ENCODE measurements around the gene SERTAD1. TPM values are rescaled to one million over a fixed set of nuclear protein-coding genes. Genes with fewer than 3 reads are reported as not detected.
"Not testable (repeated sequence)": the region's sequence is repeated elsewhere in the genome, so short reads cannot be mapped to it uniquely, and the experiment has no call there.

SERTAD1 gene
- total RNA-seq, 1 experiment from 2014 or later, result 4.4 TPM

DNA sequence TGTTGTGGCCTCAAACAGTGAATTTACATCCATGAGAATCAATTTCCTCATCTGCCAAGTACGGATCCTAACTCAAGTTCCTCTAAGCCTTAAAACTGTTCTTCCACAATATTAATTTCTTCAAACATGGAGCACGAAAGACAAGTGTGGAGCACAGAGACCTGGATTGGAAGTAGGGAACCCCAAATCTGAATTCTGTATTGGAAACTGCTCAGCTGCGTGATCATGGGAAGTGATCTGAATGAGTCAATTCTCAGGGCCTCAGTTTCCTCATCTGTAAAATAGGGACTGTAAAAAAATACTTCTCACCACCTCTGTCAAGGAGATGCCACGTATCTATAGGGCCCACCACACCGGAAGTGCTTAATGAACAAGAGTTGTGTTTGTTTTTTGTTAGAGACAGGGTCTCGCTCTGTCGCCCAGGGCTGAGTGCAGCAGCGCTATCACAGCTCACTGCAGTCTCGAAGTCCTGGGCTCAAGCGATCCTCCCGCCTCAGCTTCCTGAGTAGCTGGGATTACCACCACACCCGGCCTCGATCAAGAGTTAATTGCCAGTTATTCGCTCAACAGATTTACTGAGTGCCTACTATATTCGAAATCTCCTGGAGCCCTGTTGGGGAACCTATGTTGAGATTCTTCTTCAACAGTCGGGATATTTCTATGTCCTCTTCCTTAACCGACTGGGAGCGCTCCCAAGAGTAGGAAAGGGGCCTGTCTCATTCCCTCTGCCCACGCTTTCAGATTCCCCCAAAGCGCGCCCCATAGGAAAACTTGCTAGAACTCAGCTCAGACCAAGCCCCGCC, 16.7 kb upstream of the SERTAD1 start:
- no peaks in the 10 kb centered on the region for H3K9me3 ChIP-seq (replicated peaks)
- no peak for DNase-seq
- peaks cover 11% of the 10 kb centered on the region; the same call in 1 of the 2 replicates for H3K36me3 ChIP-seq
- peak overlapping the region; percentile 75 for H3K4me3 ChIP-seq
- H3K27ac ChIP-seq, result peak overlapping the region; percentile 40
- H3K27me3 ChIP-seq, result no peaks in the 10 kb centered on the region
- peaks cover 10% of the 10 kb centered on the region for H3K4me1 ChIP-seq

DNA sequence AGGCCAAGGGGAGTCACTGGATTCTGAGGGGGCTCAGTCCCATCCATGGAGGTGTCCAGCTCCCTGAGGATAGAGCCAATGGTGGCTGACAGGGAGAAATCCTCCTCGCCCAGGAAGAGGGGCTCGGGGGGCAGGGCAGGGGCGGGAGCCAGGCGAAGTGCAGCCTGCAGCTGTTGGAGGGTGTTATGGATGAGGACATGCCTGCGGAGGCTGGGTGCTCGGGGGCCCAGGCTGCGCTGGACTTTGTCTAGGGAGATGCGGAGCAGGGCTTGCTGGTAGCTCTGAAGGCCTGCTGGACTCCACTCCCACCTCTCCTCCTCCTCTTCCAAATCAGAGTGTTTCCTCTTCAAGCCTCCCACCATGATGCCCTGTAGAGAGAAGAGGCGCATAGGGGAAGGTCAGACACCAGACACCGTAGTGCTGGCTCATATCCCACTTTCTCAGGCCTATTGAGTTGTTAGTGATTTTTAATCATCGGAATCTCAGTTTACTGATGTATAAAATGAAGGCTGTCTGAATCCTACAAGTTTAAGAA, 16.0 kb upstream of the SERTAD1 start:
- H3K4me3 ChIP-seq, result no peak overlapping the region
- no peaks in the 10 kb centered on the region for H3K27me3 ChIP-seq
- H3K36me3 ChIP-seq, result peaks cover 11% of the 10 kb centered on the region; the same call in 1 of the 2 replicates
- no peak overlapping the region; the same call in 1 of the 2 replicates for H3K27ac ChIP-seq
- peak; percentile 43 to 44 for DNase-seq
- H3K4me1 ChIP-seq, result peaks cover 10% of the 10 kb centered on the region
- no peaks in the 10 kb centered on the region for H3K9me3 ChIP-seq (replicated peaks)

DNA sequence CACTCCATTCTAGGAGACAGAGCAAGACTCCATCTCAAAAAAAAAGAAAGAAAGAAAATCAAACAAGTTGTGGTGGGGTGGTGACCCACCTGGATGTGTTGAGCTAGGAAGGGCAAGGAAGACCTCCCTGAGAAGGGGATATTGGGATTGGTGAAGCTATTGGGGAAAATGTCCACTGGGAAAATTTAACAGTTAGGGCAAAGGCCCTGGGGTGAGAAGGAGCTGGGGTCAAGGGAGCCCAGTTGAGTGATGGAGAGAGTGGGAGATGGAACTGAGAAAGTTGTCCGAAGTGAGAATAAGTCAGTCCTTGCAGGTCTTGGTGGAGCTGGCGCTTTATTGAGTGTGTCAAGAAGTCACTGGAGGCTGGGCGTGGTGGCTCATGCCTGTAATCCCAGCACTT, 12.5 kb upstream of the SERTAD1 start:
- H3K4me3 ChIP-seq, result no peak overlapping the region
- H3K9me3 ChIP-seq (replicated peaks), result no peaks in the 10 kb centered on the region
- no peak for DNase-seq

DNA sequence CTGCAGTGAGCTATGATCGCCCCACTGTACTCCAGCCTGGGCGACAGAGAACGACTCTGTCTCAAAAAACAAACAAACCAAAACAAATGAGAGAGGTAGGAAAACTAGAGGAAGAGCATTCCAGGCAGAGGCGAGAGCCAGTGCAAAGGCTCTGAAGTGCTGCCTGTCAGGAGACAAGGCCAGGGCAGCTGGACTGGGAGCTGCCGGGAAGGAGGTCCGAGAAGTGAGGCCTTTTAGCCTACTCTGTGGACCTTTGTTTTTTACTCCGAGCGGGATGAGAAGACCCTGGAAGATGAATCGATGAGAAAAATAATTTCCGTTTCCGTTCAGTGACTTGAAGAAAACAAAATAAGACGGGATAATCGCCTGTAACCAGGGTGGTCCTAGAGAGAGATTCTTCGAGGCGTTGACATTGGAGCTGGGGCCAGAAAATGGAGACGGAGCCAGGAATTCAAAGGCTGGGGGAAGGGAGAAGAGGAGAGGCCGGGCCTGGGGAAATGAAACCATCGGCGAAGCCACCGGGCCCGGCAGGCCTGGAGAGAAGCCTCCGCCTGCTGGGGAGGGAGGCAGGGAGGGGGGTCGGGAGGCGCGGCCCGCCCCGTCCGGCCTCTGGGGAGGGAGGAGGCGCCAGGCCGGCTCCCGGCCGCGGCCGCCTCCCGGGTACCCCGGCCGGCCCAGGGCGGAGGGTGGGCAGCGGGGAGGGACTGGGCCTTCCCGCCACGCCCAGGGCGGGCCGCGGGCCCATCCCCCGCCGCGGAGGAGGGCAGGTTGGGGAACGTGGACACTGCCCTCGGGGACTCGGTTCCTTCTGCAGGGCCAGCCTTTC, 7.8 kb upstream of the SERTAD1 start:
- peak overlapping the region; percentile 86 for H3K27ac ChIP-seq
- H3K36me3 ChIP-seq, result no peaks in the 10 kb centered on the region
- no peaks in the 10 kb centered on the region for H3K27me3 ChIP-seq
- DNase-seq, result peak; percentile 92 to 96
- peak overlapping the region; percentile 54 for H3K4me3 ChIP-seq
- H3K4me1 ChIP-seq, result no peaks in the 10 kb centered on the region
- H3K9me3 ChIP-seq (replicated peaks), result no peaks in the 10 kb centered on the region

More for the DNA sequence above, 12.5 kb upstream of the SERTAD1 start:
- H3K27ac ChIP-seq, result no peak overlapping the region
- H3K36me3 ChIP-seq, result peaks cover 11% of the 10 kb centered on the region; the same call in 1 of the 2 replicates
- peaks cover 7% of the 10 kb centered on the region for H3K4me1 ChIP-seq
- no peaks in the 10 kb centered on the region for H3K27me3 ChIP-seq

DNA sequence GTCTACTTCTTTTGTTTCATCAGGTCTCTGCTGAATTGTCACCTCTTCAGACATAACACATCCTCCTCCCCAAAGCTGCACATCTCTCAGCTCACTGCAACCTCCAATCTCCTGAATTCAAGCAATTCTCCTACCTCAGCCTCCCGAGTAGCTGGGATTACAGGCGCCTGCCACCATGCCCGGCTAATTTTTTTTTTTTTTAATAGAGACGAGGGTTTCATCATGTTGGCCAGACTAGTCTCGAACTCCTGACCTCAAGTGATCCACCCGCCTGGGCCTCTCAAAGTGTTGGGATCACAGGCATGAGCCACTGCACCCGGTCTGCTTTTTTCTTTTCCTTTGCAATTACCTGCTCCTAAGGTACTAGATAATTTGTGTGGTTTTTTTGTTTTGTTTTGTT, 7.0 kb upstream of the SERTAD1 start:
- Histone ChIP-seq H3K27ac (peak overlapping the region; percentile 86), H3K4me3 (peak overlapping the region; percentile 54)
- not testable (repeated sequence) for H3K27me3 ChIP-seq; H3K4me1 ChIP-seq; DNase-seq; H3K9me3 ChIP-seq (replicated peaks); H3K36me3 ChIP-seq

DNA sequence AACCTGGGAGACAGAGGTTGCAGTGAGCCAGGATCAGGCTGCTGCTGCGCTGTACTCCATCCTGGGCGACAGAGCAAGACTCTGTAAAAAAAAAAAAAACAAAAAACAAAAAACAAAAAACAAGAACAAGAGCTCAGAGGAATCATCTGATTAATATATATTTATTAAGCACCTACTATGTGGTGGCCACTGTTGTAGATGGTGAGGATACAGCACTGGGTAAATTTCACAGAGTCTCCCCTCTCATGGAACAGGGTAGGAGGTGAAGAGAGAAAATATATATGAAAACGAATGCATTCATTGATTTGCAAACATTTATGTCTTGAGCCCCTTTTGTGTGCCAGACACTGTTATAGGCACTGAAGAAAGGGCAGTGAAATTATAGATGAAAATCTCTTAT, 5.9 kb upstream of the SERTAD1 start:
- H3K9me3 ChIP-seq (replicated peaks), result no peaks in the 10 kb centered on the region
- H3K27ac ChIP-seq, result no peak overlapping the region
- no peaks in the 10 kb centered on the region for H3K36me3 ChIP-seq
- no peak for DNase-seq
- H3K27me3 ChIP-seq, result no peaks in the 10 kb centered on the region
- H3K4me3 ChIP-seq, result no peak overlapping the region
- peaks cover 4% of the 10 kb centered on the region; the same call in 1 of the 2 replicates for H3K4me1 ChIP-seq

DNA sequence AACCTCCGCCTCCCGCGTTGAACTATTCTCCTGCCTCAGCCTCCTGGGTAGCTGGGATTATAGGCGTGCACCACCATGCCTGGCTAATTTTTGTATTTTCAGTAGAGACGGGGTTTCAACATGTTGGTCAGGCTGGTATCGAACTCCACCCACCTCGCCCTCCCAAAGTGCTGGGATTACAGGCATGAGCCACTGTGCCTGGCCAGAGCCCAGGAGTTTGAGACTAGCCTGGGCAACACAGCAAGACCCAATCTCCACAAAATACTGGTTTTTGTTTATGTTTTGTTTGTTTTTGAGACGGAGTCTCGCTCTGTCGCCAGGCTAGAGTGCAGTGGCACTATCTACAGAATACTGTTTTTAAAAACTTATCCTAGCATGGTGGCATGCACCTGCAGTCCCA, 4.5 kb upstream of the SERTAD1 start:
- not testable (repeated sequence) for H3K27me3 ChIP-seq, DNase-seq, H3K4me3 ChIP-seq

DNA sequence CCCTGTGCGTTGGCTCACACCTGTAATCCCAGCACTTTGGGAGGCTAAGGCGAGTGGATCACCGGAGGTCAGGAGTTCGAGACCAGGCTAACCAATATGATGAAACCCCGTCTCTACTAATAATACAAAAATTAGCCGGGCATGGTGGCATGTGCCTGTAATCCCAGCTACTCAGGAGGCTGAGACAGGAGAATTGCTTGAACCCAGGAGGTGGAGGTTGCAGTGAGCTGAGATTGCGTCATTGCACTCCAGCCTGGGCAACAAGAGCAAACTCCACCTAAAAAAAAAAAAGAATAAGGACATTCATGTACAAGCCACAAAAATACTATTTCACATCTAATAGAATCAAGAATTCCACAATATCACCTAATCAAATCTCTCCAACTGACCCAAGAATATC, 2.4 kb upstream of the SERTAD1 start:
- H3K27ac ChIP-seq; H3K4me3 ChIP-seq; H3K4me1 ChIP-seq; H3K27me3 ChIP-seq; H3K36me3 ChIP-seq; H3K9me3 ChIP-seq (replicated peaks); DNase-seq: not testable (repeated sequence)

More for the DNA sequence above, 4.5 kb upstream of the SERTAD1 start:
- not testable (repeated sequence) for H3K9me3 ChIP-seq (replicated peaks); H3K27ac ChIP-seq; H3K36me3 ChIP-seq; H3K4me1 ChIP-seq

DNA sequence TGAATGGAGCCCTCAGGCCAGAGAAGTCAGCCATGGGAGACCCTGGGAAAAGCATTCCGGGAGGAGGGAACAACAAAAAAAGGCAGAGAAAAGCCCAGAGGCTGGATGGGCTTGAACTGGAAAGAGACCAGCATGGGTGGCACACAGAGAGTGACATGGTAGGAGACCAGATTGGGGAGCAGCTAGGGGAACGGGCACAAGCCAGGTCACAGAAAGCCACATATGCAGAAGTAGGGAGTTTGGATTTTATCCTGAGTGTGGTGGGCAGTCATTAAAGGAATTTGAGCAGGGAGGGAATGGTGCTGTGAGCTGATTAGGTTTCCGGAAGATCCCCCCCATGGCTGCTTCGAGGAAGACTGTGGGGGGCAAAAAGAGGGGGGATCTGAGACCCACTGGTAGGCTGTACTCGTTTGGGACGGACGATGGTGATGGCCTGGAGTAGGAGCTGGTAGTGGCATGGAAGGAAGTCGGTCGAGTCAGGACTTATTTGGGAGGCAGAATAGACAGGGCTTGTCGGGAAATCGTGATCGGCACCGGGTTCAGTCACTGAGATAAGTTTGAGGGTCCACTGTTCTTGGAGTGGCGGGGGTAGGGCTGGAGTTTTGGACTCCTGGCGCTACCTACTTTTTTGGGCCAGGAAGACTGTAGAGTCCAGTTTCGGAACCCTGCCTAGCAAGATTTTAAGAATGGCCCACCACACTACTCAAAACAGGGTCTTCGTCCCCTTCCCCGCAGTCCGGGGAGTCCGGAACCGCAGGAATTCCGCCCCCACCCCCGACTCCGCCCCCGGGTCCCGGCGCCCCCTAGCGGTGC, 949 bp downstream of the SERTAD1 start:
- no peaks in the 10 kb centered on the region for H3K36me3 ChIP-seq
- peaks cover 4% of the 10 kb centered on the region; the same call in 1 of the 2 replicates for H3K4me1 ChIP-seq
- DNase-seq, result peak; percentile 43 to 60
- H3K27ac ChIP-seq, result peak overlapping the region; percentile 89
- H3K4me3 ChIP-seq, result peak overlapping the region; percentile 81
- H3K9me3 ChIP-seq (replicated peaks), result no peaks in the 10 kb centered on the region
- H3K27me3 ChIP-seq, result no peaks in the 10 kb centered on the region

DNA sequence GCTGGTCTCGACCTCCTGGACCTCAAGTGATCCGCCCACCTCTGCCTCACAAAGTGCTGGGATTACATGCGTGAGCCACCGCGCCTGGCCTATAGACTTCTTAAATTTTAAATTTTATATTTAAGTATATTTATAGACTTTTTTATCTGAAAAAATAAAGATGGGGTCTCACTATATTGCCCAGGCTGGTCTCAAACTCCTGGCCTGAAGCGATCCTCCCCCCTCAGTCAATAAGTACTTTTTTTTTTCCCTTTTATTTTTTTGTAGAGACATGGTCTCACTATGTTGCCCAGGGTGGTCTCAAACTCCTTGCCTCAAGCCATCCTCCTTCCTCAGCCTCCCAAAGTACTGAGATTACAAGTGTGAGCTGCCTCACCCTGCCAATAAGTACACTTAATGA, 1.9 kb downstream of the SERTAD1 start:
- peaks cover 4% of the 10 kb centered on the region; the same call in 1 of the 2 replicates for H3K4me1 ChIP-seq
- H3K4me3 ChIP-seq, result peak overlapping the region; percentile 81
- H3K9me3 ChIP-seq (replicated peaks), result no peaks in the 10 kb centered on the region
- no peaks in the 10 kb centered on the region for H3K27me3 ChIP-seq
- DNase-seq, result no peak
- no peaks in the 10 kb centered on the region for H3K36me3 ChIP-seq
- H3K27ac ChIP-seq, result no peak overlapping the region

DNA sequence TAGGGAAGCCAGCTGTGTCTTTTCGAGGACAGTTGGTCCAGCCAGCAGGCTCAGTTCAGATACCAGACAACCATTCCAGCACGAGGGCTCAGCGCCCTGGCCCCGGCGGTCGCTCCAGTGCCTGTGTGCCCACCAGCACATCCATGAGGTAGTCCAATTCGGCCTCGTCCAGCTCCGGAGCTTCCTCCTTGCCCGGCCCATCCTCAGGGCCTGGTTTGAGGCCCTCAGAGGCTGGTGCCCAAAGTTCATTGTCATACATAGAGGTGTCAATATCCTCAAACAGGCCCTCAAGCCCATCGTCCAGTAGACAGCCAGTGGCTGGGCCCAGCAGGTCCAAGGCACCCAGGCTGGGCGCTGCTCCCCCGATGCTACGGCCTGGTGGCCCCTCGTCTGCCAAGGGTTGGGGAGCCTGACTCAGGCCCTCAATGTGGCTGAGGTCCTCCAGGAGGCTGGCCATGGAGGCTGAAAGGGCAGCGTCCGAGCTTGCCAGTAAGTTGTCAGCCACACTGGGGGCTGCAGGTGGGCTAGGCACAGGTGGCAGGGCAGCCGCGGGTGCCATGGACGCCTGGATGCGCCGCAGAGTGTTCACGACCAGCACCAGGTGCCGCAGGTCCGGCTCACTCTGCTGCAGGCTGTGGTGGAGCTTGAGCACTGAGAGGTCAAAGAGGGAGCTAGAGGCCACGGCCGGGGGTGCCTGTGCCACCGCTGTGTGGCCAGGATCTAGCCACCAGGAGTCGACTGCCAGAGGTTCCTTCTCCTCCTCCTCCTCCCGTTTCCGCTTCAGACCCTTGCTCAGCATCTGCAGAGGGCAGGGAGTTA, 2.8 kb downstream of the SERTAD1 start:
- H3K4me1 ChIP-seq, result peaks cover 4% of the 10 kb centered on the region
- DNase-seq, result no peak
- H3K27ac ChIP-seq, result no peak overlapping the region
- H3K4me3 ChIP-seq, result no peak overlapping the region
- no peaks in the 10 kb centered on the region for H3K27me3 ChIP-seq
- no peaks in the 10 kb centered on the region for H3K9me3 ChIP-seq (replicated peaks)
- H3K36me3 ChIP-seq, result no peaks in the 10 kb centered on the region

DNA sequence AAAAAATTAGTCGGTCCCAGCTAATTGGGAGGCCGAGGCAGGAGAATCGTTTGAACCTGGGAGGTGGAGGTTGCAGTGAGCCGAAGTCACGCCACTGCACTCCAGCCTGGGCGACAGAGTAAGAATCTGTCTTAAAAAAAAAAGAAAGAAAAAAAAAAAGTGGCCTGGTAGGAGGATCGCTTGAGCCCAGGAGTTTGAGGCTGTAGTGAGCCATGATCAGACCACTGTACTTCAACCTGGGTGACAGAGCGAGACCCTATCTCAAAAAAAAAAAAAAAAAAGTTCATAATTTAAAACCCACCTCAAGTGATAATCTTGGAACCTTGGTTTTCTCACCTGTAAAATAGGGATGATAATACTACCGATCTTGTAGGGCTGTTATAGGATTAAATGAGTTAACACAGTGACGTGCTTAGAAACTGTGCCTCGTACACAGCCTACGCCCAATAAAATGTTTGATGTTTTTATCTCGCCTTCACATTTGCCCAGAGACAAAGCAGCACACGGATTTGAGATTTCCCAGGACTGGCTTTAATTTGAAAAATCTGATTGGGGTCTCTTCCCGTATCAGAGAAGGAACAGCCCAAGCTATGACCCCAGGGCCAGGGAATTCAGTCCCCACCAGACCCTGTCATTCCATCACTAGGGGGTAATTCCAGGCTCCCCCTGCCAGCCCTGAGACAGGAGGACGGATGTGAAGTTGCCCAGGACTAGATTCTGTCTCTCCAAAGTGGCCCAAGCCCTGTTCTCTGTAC, 3.6 kb downstream of the SERTAD1 start:
- Histone ChIP-seq H3K27me3 (no peaks in the 10 kb centered on the region), H3K4me1 (peaks cover 12% of the 10 kb centered on the region), H3K9me3 (replicated peaks) (no peaks in the 10 kb centered on the region), H3K36me3 (no peaks in the 10 kb centered on the region), H3K4me3 (no peak overlapping the region), H3K27ac (no peak overlapping the region)
- DNase-seq, result no peak
